ENCODE results near the gene ADIPOR2.

ADIPOR2 gene

GRCh38 chr12:1807087-1807860 is 116.4 kb downstream of the ADIPOR2 start:
- H3K36me3 ChIP-seq (ENCODE audit: control insufficient read depth, insufficient read depth, low read length): no peaks in the 10 kb centered on the region
- no peaks in the 10 kb centered on the region for H3K27me3 ChIP-seq (replicated peaks; ENCODE audit: control insufficient read depth, insufficient read depth, low read length)
- H3K4me3 ChIP-seq (replicated peaks; ENCODE audit: low read depth, low read length): no peak overlapping the region
- DNase-seq (ENCODE audit: extremely low read depth, insufficient read length): no peak
- TF ChIP-seq CTCF (IDR thresholded peaks at IDR 0.05; ENCODE audit: insufficient read depth, low read length, poor library complexity, severe bottlenecking): no peak

GRCh38 chr12:1808036-1808797 is 117.3 kb downstream of the ADIPOR2 start:
- Histone ChIP-seq H3K4me3 (replicated peaks; ENCODE audit: low read depth, low read length) (no peak overlapping the region), H3K27me3 (replicated peaks; ENCODE audit: control insufficient read depth, insufficient read depth, low read length) (no peaks in the 10 kb centered on the region), H3K36me3 (ENCODE audit: control insufficient read depth, insufficient read depth, low read length) (no peaks in the 10 kb centered on the region)
- DNase-seq (ENCODE audit: extremely low read depth, insufficient read length): no peak
- TF ChIP-seq CTCF (IDR thresholded peaks at IDR 0.05; ENCODE audit: insufficient read depth, low read length, poor library complexity, severe bottlenecking): no peak

- Histone ChIP-seq H3K36me3 (ENCODE audit: control insufficient read depth, insufficient read depth, low read length) (no peaks in the 10 kb centered on the region), H3K4me3 (replicated peaks; ENCODE audit: low read depth, low read length) (no peak overlapping the region), H3K27me3 (replicated peaks; ENCODE audit: control insufficient read depth, insufficient read depth, low read length) (no peaks in the 10 kb centered on the region)
- TF ChIP-seq CTCF (IDR thresholded peaks at IDR 0.05; ENCODE audit: insufficient read depth, low read length, poor library complexity, severe bottlenecking): no peak
- no peak for DNase-seq (ENCODE audit: extremely low read depth, insufficient read length)
Observed at GRCh38 chr12:1808798-1809480, 118.1 kb downstream of the ADIPOR2 start.

- DNase-seq (ENCODE audit: extremely low read depth, insufficient read length): no peak
- no peak for TF ChIP-seq CTCF (IDR thresholded peaks at IDR 0.05; ENCODE audit: insufficient read depth, low read length, poor library complexity, severe bottlenecking)
- Histone ChIP-seq H3K27me3 (replicated peaks; ENCODE audit: control insufficient read depth, insufficient read depth, low read length) (no peaks in the 10 kb centered on the region), H3K36me3 (ENCODE audit: control insufficient read depth, insufficient read depth, low read length) (no peaks in the 10 kb centered on the region), H3K4me3 (replicated peaks; ENCODE audit: low read depth, low read length) (no peak overlapping the region)
Observed at GRCh38 chr12:1809591-1810190, 118.8 kb downstream of the ADIPOR2 start.

GRCh38 chr12:1810201-1810930 is 119.5 kb downstream of the ADIPOR2 start:
- no peak for TF ChIP-seq CTCF (IDR thresholded peaks at IDR 0.05; ENCODE audit: insufficient read depth, low read length, poor library complexity, severe bottlenecking)
- H3K4me3 ChIP-seq (replicated peaks; ENCODE audit: low read depth, low read length): no peak overlapping the region
- H3K27me3 ChIP-seq (replicated peaks; ENCODE audit: control insufficient read depth, insufficient read depth, low read length): no peaks in the 10 kb centered on the region
- H3K36me3 ChIP-seq (ENCODE audit: control insufficient read depth, insufficient read depth, low read length): no peaks in the 10 kb centered on the region
- DNase-seq (ENCODE audit: extremely low read depth, insufficient read length): no peak

All from GM06990 (cell line).